OCI-M1 (cell line): ENCODE measurements around the gene KRTAP10-11.
"Not testable (repeated sequence)": the region's sequence is repeated elsewhere in the genome, so short reads cannot be mapped to it uniquely, and the experiment has no call there.

ENCODE experiments used
- DNase-seq: peaks from one replicate; lab custom pipeline; 2025; lab: John Stamatoyannopoulos, UW

The KRTAP10-11 gene

DNA sequence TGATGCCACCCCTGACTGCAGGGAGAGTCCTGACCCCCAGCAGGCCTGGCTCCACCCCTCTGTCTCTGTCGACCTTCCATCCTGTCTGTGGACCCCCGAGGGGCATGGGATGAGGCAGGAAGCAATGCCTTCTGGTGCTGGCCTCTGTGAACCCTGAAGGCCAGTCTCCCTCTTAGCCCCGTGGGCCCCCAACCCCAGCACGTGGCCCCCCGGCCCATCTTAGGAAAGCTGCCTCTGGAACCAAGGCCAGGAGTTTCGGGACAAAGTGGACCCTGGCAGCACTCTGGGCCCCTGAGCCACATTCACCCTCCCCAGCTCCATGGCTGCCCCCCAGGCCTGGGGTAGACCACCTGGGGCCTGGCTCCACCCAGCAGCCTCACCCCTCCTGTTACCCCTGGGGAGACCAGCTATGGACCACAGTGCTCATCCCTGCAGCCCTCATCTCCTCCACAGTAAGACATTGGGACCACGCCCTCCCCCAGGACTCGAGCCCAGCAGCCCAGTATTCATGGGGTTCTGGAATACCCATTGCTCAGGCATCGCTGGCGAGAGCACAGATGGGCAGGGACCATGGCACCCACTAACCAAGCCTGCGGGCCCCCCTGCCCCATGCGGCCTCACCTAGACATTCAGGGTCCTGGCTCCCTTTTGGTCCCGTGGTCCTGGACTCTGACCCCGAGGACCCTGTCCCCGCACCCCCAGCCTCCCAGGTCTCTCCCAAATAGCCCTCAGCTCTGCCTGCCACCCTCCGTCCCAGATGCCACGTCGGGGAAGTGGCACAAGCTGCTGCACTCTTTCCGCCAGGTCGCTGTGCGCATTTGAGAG, 7.5 kb upstream of the KRTAP10-11 start:
- DNase-seq, result not testable (repeated sequence)

DNA sequence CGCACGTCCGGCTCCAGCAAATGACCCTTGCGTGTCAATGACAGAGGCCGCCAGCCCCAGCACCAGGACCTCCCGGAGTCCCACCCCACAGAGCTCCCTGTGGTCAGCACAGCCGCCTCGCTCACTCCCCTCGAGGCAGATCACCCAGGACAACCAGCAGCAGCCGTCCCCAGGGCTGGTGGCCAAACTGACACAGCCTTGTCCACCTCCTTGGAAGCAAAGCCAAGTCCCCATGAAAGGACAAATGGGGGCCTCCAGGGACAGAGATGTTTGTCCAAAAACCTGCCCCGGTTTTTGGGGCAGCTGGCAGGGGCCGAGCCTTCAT, 6.9 kb upstream of the KRTAP10-11 start:
- DNase-seq, result no peak

DNA sequence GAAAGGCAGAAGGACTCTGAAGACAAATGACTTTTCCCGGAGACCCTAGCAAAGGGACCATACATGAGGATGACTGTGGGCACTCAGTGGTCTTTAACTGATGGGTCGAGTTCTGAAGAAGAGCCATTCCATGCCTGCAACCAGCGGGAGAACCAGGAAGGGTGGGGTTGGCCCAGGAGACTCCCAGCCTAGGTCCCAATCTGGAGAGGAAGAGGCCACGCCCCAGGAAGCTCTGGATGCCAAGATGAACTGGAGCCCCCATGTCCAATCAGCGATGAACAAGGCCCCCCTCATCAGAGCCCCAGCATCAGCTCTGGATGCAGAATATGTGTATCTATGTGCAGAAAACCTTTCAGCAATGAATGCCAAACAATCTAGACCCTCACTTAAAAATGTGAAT, 5.5 kb upstream of the KRTAP10-11 start:
- no peak for DNase-seq

DNA sequence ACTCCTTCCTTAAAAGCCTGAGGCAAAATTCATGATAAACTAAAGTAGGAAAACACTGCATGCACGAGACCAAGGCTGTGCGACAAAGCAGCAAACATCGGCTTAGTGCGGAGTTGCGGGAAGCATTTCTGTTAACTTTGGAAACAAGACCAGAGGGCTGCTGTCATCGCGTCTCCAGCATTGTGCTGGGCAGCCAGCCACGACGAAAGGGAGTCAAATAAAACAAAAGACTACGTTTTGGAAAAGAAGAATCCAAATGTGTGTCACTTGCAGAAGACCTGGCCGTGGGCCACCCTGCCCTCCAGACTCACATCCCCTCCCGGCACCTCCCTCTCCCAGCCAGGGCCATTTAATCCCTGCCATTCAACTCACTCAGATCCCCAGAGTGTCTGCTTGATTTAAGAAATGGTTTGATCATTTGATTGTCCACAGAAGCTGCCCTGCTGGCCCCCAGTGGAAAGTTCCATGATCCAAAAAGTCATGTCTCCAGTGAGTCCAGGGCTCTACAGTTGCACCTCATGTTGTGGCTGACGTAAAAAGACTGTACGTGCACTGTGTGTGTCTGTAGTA, 2.4 kb upstream of the KRTAP10-11 start:
- no peak for DNase-seq

DNA sequence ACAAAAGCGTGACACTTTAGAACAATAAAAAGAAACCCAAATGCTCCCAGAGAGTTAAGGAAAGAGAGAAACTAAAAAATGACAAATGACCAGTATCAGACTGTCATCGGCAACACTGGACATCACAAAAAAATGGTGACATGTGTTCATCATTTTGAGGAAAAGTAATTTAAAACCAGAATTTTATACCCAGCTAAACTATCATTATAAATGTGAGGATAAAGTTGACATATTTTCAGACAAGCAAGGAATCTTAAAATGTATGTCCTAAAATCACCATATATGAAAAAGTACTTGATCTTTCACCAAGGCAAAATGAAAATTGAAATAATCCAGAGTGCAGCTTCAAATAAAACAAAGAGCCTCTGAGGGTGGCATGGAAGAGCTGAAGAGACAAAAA, 1.3 kb upstream of the KRTAP10-11 start:
- DNase-seq, result no peak

DNA sequence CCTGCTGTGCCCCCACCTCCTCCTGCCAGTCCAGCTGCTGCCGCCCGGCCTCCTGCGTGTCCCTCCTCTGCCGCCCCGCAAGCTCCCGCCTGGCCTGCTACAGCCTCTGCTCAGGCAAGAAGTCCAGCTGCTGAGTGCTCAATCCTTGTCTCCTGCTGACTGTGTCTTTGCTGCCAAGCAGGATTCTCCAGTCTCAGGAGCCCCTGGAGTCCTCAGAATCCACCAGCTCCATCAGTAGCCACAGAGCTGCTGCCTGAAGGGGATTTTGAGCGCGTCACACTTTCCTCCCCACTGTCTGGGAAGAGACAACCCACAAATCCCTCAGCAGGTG, 973 bp downstream of the KRTAP10-11 start:
- no peak for DNase-seq

DNA sequence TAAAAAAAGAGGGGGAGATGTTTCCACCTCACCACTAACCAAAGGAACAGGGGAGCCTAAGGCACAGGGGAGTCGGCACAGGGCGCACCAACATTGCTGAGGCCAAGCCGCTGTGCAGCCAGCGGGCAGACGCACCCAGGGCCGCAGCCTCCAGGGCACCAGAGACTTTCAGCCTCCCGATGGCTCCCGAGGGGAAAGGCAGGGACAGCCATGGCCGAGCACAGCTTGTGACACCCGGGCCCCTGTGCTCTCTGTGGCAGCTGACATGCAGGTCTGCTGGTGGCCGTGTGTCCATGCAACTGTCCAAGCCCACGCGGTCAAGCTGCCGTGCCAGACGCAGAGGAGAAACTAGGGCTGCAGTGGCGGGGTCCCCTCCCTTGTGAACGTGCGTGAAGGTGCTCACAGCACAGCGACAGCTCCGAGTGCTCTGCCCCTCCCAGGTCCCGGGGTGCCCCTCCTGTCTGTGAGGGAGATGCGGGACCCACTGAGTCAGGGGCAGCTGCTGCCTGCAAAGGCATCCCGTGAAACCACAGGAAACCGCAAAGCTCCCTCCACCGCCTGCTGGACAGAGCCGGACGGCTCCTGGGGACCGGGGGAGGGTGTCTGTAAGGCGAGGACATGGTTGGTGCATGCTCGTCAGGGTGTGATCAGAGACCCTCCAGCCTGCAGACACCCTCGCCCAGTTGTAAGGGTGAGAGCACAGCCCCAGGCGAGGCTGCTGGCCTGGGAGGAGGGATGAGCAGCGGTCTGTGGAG, 2.5 kb downstream of the KRTAP10-11 start:
- no peak for DNase-seq

DNA sequence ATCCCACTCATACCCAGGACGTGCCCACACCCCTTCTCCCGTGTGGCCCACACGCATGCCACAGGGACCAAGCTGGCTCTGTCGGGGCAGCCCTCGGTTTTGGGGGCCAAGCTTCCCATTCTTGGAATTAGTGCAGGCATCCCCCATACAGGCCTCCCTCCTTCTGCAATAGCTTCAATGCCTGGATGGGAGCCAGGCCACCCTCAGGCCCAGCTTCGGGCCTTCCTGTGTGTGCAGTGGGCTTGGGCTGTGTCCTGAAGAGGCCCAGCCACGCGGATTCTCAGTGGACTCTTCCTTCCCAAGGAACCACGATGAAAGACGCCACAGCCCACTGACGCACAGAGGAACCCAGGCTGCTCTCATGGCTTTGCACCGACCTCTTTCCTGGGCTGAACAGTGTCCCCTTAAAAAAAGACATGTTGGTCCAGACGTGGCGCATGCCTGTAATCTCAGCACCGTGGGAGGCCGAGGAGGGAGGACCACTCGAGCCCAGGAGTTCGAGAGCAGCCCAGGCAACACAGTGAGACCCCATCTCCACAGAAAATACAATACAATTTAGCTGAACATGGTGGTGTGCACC, 3.4 kb downstream of the KRTAP10-11 start:
- no peak for DNase-seq

DNA sequence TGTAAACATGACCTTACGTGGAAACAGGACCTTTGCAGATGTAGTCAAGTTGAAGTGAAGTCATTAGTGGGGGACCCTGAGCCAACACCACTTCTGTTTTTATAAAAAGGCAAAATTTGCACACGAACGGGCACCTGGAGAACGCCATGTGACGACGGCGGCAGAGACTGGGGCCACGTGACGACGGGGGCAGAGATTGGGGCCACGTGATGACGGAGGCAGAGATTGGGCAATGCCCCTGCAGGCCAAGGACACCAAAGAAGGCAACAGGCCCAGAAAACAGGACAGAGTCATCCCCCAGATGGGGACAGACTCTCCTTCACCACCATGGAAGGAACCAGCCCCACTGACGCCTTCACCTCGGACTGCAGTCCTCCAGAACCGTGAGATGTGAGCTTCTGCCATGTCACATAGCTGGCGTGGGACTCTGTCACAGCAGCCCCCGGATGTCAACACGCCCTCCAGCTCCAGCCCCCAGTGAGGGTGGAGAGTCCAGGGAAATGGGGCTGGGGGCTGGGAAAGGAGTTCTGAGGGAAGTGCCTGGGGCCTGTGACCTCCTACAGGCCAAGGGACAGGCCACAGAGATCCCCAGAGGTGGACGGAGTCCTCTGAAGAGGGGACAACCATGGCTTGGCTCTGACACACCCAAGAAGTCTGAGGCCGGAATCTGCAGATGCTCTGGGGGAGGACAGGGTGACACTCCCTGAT, 4.2 kb downstream of the KRTAP10-11 start:
- DNase-seq, result no peak

DNA sequence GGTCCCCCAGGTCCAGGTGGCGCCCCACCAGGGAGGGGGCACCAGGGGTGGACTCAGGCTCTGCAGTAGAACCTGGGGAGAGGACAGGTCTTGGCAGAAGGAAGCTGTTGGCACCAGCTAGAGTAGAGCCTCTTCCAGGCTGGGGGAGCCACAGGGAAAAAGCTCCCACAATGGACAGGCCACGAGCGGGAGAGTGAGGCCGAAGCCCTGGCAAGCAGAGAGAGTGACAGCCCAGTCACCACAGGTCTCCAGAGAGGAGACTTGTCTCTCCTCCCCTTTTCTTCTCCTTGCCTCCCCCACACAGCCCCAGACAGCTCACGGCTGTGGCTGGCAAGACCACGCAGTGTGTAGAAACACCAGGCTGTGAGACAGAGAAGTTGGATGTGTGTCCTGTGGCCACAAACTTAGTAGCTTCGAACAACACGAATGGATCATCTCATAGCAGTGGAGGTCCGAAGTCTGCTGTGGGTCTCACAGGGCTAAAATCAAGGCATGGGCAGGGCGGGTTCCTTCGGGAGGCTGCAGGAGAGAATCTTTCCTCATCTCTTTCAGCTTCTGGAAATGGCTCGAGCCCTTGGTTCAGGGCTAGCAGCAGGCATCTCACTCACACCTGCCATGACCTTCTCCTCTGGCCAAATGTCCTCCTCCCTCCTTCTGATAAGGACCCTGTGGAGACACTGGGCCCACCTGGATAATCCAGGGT, 4.9 kb downstream of the KRTAP10-11 start:
- no peak for DNase-seq

DNA sequence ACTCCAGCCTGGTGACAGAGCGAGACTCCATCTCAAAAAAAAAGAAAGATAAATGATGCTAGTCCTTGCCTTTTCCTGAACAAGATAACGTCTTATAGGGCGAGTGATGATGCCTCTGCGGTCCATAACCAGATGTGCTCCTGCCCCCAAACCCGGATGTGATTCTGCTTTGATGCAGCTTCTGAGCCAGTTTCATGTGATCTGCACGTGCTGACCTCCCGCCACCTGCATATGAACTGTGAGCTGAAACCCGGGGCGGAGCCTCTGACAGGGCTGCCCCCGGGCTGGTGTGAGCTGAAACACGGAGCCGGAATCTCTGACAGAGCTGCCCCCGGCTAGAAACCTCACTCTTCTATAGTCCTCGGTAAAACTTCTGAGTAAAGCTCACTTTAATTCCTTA, 6.9 kb downstream of the KRTAP10-11 start:
- no peak for DNase-seq

DNA sequence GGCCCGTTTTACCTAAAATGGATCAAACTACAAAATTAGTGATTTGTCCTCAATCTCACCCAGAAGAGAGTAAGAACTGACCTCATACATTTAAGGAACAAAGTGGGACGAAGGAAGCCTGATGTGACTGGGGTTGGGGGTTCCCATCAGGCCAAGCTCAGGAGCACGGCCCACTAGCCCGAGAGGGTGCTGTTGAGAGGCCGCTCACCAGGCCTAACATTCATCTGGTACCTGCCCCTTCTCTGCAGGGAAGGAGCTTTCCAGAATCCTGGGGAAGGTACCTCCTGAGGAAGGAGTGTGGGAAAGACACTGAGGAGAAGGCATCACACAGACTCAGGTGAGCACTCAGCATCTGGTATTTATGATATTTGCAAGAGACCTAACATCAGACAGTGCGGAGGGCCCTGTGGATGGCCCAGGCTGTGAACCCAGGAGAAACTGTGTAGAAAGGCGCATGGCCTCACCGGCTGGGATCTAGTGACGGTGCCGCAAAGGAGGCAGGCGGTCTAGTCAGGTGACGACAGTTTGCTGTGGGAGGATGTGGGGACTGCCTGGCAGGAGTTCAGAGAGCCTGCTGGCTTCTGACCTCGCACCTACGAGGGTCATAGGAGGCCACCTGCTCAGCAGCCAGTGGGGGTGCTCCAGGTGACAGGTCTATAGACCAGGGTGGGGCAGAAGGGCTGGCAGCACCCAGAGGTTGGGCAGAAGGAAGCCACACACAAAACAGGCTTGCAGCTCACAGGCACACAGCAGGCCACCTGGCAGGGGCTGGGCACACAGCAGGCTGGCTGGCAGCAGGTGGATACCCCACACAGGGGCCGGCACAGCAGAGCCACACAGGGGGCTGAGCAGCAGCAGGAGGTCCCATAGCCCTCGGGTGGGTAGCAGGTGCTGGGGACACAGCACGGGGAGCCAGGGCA, 7.7 kb downstream of the KRTAP10-11 start:
- no peak for DNase-seq

DNA sequence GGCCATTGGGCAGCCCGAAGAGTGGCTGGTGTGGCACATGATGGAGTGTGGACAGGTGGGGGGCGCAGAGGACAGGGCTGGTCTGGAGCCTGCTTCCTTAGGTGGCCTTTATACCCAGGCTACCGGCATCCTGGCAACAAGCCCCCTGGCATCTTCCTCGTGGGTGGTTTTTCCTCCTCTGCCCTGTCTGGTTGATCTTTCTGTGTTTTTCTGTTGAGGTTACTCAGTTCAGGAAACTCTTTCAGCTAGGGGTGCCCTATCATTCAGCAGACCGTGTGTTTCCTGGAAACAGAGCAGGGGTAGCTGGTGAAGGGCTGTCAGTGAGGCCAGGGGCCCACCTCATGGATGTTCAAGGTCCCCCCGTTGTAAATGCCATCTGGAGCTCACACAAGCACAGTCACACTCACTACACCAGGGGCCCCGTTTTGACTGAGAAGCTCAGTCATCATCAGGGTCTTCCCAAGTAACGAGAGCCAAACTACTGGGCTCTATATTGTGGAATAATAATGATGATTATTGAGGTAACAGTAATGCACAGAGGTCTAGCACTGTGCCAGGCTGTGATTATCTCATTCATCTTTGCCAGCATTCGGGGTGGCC, 8.5 kb downstream of the KRTAP10-11 start, which contains the start of gene KRTAP12-4:
Gene KRTAP12-4 (minus strand): TSS at position 84 of the 600 bp plus-strand sequence. CDS start 45 bp downstream, at position 39.
- no peak for DNase-seq

DNA sequence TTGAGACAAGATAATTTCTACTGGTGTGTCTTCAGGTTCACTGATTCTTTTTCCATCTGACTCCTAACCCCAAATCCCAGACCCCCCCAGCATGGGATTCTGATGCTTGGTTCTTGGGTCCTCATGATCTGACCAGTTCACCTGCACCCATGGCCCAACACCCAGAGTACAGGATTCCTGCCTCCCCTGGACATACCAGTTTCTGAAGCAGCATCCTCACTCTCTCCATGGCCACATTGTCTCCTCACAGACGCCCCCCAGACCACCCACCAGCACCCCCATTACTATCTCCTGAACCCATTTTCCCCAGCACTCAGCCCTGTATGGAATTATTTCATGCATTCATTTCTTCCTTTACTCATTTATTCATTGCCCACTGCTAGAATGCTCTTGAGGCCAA, 10.7 kb downstream of the KRTAP10-11 start:
- DNase-seq, result no peak

DNA sequence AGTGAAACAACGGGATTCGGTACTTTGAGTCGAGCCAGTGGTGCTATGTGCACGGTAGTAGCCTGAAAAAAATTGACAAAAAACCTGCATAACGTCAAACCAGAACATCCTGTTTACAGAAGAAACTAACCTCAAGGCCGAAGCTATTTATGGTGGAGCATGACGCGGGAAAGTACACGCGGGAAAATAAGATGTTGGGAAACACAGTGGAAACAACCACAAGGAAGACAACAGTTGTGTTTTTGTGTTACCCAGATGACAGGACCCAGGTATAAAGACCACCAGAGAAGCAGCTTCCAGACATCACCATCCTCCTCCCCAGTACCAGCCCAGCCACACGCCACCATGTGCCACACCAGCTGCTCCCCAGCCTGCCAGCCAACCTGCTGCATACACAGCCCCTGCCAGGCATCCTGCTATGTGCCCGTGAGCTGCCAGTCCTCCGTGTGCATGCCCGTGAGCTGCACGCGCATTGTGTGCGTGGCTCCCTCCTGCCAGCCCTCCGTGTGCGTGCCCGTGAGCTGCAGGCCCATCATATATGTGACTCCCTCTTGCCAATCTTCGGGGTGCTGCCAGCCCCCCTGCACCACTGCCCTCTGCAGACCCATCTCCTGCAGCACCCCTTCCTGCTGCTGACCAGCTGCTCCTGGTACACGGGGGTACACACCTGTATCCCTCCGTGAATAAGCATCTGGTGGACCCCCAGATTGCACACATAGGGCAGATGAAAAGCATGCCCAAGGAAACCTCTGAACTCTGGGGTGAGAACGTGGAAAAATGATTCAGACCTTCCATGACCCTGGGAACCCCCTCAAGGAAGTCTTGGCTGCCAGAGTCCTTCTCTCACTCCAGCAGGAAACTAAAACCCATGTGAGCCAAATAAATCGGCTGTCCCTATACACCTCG, 11.7 kb downstream of the KRTAP10-11 start, which contains the start of gene KRTAP12-3:
Gene KRTAP12-3 (plus strand): TSS at position 298 of the 906 bp plus-strand sequence. CDS start 48 bp downstream, at position 346.
- DNase-seq, result no peak

DNA sequence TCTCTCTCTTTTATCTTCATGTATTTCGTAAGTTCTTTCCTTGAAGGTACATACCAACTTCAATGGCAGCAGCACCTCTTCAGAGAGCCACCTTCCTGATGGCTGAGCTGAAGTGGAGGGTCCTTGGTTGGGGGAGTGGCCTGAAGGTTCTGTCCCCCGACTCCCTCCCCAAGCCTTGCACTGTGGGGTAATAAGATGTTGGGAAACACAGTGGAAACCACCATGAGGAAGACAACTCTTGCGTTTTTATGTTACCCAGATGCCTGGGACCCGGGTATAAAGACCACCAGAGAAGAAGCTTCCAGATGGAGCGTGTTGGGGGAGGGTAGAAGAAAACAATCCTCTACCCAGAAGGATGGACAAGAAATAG, 12.3 kb downstream of the KRTAP10-11 start:
- no peak for DNase-seq

DNA sequence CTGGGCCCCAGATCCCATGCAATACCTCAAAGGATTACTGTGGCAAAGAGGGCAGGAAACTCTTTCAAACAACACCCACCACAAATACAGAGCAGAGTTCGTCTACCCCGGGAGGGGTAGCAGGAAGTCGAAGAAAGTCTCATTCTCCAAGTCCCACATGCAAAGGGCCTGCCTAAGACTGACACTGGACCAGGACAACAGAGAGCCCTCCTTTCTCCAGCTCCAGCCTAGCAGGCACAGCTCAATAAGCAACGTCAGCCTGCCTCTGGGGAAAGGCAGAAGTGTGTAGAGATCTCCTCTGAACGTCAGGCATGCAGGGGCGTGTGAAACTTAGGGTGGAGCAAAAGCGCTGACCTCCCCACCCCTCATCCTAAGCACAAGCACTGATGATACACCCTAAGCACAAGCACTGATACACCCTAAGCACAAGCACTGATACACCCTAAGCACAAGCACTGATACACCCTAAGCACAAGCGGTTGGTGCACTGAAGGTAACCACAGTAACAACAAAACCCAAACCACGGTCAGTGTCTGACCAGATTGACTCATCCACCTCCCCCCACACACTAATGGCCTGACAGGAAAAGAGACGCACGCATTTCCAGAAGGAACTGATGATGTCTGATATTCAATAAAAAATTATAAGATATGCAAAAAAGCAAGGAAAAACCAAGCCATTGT, 12.8 kb downstream of the KRTAP10-11 start:
- DNase-seq, result no peak

DNA sequence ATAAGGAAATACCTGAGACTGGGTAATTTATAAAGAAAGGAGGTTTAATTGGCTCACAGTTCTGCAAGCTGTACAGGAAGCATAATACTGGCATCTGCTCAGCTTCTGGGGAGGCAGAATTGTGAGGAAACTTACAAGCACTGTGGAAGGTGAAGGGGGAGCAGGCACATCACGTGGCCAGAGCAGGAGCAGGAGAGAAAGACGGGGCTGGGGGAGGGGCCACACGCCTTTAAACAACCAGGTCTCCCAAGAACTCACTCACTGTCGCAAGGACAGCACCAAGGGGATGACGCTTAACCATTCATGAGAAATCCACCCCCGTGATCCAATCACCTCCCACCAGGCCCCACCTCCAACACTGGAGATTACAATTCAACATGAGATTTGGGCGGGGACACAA, 15.4 kb downstream of the KRTAP10-11 start:
- not testable (repeated sequence) for DNase-seq
